ENCODE data around the gene NUB1.

DNA sequence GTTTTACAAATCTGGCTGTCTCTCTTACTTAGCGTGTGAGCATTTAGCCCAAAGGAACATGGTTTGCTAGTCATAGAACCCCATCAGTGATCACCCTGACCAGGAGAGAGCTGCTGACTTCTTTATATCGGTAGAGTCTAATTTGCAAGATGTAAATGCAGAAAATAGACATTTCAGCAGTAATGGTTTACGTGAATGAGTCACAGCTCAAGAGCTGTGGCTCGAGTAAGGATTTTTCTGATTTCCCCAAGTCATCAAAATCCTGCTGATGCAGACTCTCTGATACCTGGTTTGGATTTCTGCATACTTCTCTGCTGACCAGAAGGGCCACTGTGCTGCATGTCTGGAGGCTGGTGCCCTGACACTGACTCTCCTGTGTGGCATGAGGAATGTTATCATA lies 25.7 kb downstream of the NUB1 start:
- TF ChIP-seq EZH2 (IDR thresholded peaks at IDR 0.05), result no peak
- TF ChIP-seq, protein P1, sequence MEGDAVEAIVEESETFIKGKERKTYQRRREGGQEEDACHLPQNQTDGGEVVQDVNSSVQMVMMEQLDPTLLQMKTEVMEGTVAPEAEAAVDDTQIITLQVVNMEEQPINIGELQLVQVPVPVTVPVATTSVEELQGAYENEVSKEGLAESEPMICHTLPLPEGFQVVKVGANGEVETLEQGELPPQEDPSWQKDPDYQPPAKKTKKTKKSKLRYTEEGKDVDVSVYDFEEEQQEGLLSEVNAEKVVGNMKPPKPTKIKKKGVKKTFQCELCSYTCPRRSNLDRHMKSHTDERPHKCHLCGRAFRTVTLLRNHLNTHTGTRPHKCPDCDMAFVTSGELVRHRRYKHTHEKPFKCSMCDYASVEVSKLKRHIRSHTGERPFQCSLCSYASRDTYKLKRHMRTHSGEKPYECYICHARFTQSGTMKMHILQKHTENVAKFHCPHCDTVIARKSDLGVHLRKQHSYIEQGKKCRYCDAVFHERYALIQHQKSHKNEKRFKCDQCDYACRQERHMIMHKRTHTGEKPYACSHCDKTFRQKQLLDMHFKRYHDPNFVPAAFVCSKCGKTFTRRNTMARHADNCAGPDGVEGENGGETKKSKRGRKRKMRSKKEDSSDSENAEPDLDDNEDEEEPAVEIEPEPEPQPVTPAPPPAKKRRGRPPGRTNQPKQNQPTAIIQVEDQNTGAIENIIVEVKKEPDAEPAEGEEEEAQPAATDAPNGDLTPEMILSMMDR (IDR thresholded peaks at IDR 0.05), result no peak
